Ishikawa (cell line): ENCODE measurements around the gene ANKRD24.

Source experiments
- ZBTB7A ChIP-seq: IDR thresholded peaks from 2 replicates; pipeline ENCODE4 v1.6.1; 2012; ENCODE audit warnings: low read depth
- TF ChIP-seq, protein P1 (sequence below): IDR thresholded peaks from 2 replicates; pipeline ENCODE4 v1.6.1; 2012

DNA sequence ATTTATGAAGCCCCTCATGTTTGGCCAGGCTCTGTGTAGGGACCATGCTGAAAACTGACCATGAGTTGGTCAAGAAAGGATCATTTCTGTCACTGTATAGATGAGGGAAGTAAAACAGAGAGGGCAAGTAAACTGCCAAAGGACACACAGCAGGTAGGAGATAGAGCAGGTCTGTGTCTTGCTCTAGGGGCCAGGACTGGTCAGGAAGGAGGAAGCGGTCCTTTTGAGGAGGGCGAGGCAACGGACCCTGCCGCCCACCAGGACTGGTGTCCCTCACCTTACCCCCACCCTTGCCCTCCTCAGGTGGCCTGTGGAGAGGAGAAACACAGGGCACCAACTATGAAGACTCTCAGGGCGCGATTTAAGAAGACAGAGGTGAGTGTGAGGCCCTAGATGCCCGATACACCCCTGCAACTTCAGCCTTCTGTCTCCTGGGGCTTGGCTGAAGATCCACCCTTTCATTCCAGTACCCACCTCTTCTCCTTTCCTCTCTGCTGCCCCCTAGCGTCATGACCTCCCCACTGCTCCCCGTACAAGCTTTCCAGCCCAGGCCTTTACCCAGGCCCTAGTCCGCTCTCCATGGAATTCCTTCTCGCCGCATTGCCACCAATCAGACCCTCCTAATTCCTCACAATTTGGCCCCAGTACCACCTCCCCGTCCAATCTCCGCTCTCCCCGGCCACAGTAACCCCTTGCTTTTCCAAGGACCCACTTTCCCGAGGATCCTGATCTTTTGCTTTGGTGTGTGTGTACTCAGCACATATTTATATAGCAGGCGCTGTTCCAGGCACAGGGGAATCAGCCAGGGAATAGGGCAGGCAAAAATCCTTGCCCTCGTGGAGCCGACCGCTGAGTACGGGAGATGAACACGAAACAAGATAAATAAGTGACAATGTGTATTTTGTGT is 3.9 kb downstream of the ANKRD24 start:
- TF ChIP-seq ZBTB7A, result no peak
- TF ChIP-seq, protein P1, sequence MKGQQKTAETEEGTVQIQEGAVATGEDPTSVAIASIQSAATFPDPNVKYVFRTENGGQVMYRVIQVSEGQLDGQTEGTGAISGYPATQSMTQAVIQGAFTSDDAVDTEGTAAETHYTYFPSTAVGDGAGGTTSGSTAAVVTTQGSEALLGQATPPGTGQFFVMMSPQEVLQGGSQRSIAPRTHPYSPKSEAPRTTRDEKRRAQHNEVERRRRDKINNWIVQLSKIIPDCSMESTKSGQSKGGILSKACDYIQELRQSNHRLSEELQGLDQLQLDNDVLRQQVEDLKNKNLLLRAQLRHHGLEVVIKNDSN, result no peak
